HL-60 (cell line): ENCODE data around the gene XBP1.
"Not testable (repeated sequence)": the region's sequence is repeated elsewhere in the genome, so short reads cannot be mapped to it uniquely, and the experiment has no call there.

Experiments
- CTCF ChIP-seq: IDR thresholded peaks from one replicate; pipeline ENCODE4 v1.5.1; 2011; ENCODE audit warnings: low read length, control low read depth, inconsistent platforms; ENCODE audit not compliant: insufficient read depth
- REST ChIP-seq: IDR thresholded peaks from 2 replicates; pipeline ENCODE4 v1.6.1; 2012; ENCODE audit warnings: low read depth; ENCODE audit not compliant: insufficient replicate concordance

- TF ChIP-seq CTCF, REST: not testable (repeated sequence)
Measured at GRCh38 chr22:28754512-28754911, 45.9 kb downstream of the XBP1 start.
